GM12865 (cell line): Measurements from ENCODE around the gene FASN.
"Not testable (repeated sequence)": the region's sequence is repeated elsewhere in the genome, so short reads cannot be mapped to it uniquely, and the experiment has no call there.

Experiments
- DNase-seq: peaks from one replicate; pipeline ENCODE4 v3.0.0; 2010; ENCODE audit warnings: low read depth
- H3K4me3 ChIP-seq: 2 replicates; pipeline ENCODE4 v1.5.1; 2011; ENCODE audit warnings: mild to moderate bottlenecking, low read depth, low read length, control low read depth
- CTCF ChIP-seq: IDR thresholded peaks from 2 replicates; pipeline ENCODE4 v1.5.1; 2011; ENCODE audit warnings: low read length, control low read depth, low read depth, inconsistent platforms; ENCODE audit not compliant: insufficient read depth; ENCODE audit errors: missing control alignments

FASN gene

GRCh38 chr17:82098169-82098938 is at the start of gene FASN:
TSS of gene FASN (minus strand) at chr17:82098236. CDS start at chr17:82096445, 1,791 bp downstream.
- peak within 1 kb of the TSS; percentile 94 for H3K4me3 ChIP-seq
- DNase-seq, result peak; percentile 98
- peak; percentile 38 for TF ChIP-seq CTCF

GRCh38 chr17:82146663-82147654 is 48.9 kb upstream of the FASN start:
- DNase-seq, result no peak
- H3K4me3 ChIP-seq, result no peak overlapping the region
- no peak for TF ChIP-seq CTCF

GRCh38 chr17:82145550-82146155 is 47.6 kb upstream of the FASN start:
- TF ChIP-seq CTCF, result no peak
- no peak for DNase-seq
- no peak overlapping the region for H3K4me3 ChIP-seq

- no peak for DNase-seq
- no peak for TF ChIP-seq CTCF
Measured at GRCh38 chr17:82143333-82143732, 45.3 kb upstream of the FASN start.

GRCh38 chr17:82139961-82140360 is 41.9 kb upstream of the FASN start:
- H3K4me3 ChIP-seq, DNase-seq: not testable (repeated sequence)

More at GRCh38 chr17:82143333-82143732, 45.3 kb upstream of the FASN start:
- H3K4me3 ChIP-seq, result no peak overlapping the region

GRCh38 chr17:82138511-82138992 is 40.5 kb upstream of the FASN start:
- no peak overlapping the region for H3K4me3 ChIP-seq
- DNase-seq, result no peak
- no peak for TF ChIP-seq CTCF
